ENCODE data around the gene ATP6AP1. TPM values are rescaled to one million over a fixed set of nuclear protein-coding genes. Genes with fewer than 3 reads are reported as not detected.

The ATP6AP1 gene
- total and polyA plus RNA-seq, 2 experiments from 2014 or later, result 37.7 to 52.1 TPM

DNA sequence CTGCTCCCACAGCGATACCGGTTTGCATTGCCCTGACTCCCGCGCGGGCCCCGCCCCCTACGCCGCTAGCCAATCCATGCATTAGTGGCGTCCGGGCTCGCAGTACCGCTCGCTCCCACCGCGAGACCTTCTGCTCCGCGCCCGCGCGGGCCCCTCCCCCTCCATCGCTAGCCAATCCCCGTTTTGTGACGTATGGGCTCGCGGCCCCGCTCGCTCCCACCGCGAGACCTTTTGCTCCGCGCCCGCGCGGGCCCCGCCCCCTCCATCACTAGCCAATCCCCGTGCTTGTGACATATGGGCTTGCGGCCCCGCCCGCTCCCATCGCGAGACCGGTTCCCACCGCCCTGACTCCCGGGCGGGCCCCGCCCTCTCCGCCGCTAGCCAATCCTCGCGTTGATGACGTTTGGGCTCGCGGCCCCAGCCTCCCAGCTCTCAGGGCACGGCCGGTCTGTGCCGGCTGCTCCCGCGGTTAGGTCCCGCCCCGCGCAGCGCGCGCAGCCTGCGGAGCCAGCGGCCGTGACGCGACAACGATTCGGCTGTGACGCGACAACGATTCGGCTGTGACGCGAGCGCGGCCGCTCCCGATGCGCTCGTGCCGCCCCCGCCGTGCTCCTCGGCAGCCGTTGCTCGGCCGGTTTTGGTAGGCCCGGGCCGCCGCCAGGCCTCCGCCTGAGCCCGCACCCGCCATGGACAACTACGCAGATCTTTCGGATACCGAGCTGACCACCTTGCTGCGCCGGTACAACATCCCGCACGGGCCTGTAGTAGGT lies 49.5 kb upstream of the ATP6AP1 start, which contains the start of gene EMD (continued):
- no peak for TF ChIP-seq ZNF462 (CRISPR knock-in tag; IDR thresholded peaks at IDR 0.05)

DNA sequence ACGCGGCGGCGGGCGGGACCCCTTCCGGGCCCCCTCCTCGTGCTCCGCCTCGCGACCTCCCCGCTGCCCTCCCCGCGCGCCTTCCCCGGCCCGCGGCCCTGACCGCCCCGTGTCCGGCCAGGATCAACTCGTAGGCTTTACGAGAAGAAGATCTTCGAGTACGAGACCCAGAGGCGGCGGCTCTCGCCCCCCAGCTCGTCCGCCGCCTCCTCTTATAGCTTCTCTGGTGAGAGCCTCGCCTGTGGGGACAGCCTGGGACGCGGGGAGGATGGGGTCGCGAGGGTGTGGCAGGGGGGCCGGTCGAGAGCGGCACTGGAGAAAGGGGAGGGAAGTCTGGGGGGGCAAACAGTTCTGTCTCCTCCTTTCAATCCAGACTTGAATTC lies 48.9 kb upstream of the ATP6AP1 start:
- H3K27me3 ChIP-seq (ENCODE audit: insufficient read depth), result no peaks in the 10 kb centered on the region
- H3K27ac Mint-ChIP-seq, result peak overlapping the region; percentile 97
- no peaks in the 10 kb centered on the region for H3K9me2 ChIP-seq (ENCODE audit: insufficient read depth)
- no peaks in the 10 kb centered on the region for H4K20me1 ChIP-seq (replicated peaks; ENCODE audit: insufficient read depth)
- H3K79me2 ChIP-seq (replicated peaks; ENCODE audit: insufficient read depth), result peaks cover 11% of the 10 kb centered on the region
- TF ChIP-seq EZH2 (IDR thresholded peaks at IDR 0.05; ENCODE audit: low read depth, unreplicated experiment) (no peak), NANOG (IDR thresholded peaks at IDR 0.05; ENCODE audit: borderline replicate concordance) (no peak), JUNB (IDR thresholded peaks at IDR 0.05; ENCODE audit: unreplicated experiment) (no peak)
- no peak overlapping the region for H2AFZ ChIP-seq
- peaks cover 20% of the 10 kb centered on the region for H3K36me3 Mint-ChIP-seq (ENCODE audit: low read depth)
- H3K36me3 ChIP-seq (ENCODE audit: insufficient read depth), result no peaks in the 10 kb centered on the region
- H3F3A ChIP-seq (replicated peaks; ENCODE audit: low read depth), result no peaks in the 10 kb centered on the region
- peak overlapping the region; percentile 87 for H3K4me3 Mint-ChIP-seq
- H3K27me3 Mint-ChIP-seq (ENCODE audit: insufficient read depth, low read depth, poor library complexity), result peaks cover 12% of the 10 kb centered on the region
- H3K9me3 Mint-ChIP-seq, result no peaks in the 10 kb centered on the region
- no peak for DNase-seq (ENCODE audit: low spot score)
- H3K4me2 ChIP-seq, result peak overlapping the region; percentile 80
- H3K4me1 ChIP-seq (ENCODE audit: insufficient read depth), result peaks cover 4% of the 10 kb centered on the region; the same call in 1 of the 2 replicates
- peaks cover 16% of the 10 kb centered on the region for H3K4me1 Mint-ChIP-seq
- peak overlapping the region; percentile 75 for H3K4me3 ChIP-seq
- H3K27ac ChIP-seq (ENCODE audit: low read depth), result peak overlapping the region; percentile 97
- no peak for ATAC-seq
